Stimulated activated CD4-positive, alpha-beta T cell treated with anti-CD3 and anti-CD28 coated beads, Interleukin-12 subunit alpha, Interleukin-12 subunit beta, amount 100 ng/mL, for 4 hours (primary cell): Measurements from ENCODE around the gene EIF4A3.
A peak's percentile ranks its signal among the peaks of the same experiment; 100 is the strongest.

Source experiments
- DNase-seq: peaks from one replicate; pipeline ENCODE4 v3.0.0-alpha.2; 2020

EIF4A3 gene

DNA sequence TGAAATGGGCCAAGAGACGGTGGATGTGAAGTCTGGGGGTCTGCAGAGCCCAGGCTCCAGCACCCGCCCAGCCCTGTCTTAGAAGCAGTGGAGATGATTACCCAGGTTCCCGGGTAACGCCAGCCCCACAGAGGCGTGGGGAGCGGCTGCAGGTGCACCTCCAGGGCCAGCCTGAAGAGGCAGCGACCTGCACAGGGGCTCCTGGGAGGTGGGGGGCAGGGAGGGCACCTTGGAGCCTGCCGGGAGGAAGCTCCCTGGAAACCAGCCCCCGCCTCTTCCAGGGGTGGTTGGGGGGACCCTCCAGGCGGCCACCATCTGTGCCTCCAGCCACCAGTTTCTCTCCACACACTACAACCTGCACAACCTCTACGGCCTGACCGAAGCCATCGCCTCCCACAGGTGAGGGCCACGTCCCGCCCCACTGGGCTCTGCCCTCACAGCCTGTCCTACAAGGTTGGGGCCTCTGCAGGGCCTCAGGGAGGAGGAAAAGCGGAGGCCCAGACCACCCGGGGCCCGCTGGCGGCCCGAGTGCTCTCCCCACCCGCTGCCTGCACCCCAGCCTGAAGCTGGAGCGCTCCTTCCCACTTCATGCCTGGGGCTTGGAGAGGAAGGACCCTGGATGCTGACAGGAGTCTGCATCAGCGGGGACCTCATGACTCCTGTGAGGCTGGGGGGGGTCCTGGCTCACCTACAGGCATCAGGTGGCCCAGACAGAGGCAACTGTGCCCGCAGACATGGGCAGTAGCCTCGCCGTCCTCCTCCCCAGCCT, 35.0 kb downstream of the EIF4A3 start:
- DNase-seq, result no peak

GRCh38 chr17:80110927-80111701, 35.8 kb downstream of the EIF4A3 start:
- DNase-seq, result no peak

DNA sequence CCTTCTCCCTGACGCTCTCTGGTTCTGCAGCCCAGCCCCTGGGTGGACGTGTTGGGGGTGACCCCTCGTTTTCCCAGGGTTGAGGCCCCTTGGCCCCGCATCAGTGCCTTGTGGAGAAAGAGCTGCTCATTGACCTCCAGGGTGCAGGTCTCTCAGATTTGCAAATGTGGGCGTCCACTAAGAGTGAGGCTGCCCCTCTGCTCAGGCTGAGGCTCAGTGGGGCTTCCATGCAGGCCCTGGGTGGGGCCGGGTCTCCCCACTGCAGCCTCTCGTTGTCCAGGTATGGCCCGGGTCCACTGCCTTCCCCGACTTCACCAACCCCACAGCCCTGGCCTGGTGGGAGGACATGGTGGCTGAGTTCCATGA, 36.5 kb downstream of the EIF4A3 start:
- no peak for DNase-seq

- no peak for DNase-seq
Observed at GRCh38 chr17:80109713-80110446, 37.0 kb downstream of the EIF4A3 start.

- DNase-seq, result no peak
Observed at GRCh38 chr17:80109066-80109660, 37.8 kb downstream of the EIF4A3 start.

DNA sequence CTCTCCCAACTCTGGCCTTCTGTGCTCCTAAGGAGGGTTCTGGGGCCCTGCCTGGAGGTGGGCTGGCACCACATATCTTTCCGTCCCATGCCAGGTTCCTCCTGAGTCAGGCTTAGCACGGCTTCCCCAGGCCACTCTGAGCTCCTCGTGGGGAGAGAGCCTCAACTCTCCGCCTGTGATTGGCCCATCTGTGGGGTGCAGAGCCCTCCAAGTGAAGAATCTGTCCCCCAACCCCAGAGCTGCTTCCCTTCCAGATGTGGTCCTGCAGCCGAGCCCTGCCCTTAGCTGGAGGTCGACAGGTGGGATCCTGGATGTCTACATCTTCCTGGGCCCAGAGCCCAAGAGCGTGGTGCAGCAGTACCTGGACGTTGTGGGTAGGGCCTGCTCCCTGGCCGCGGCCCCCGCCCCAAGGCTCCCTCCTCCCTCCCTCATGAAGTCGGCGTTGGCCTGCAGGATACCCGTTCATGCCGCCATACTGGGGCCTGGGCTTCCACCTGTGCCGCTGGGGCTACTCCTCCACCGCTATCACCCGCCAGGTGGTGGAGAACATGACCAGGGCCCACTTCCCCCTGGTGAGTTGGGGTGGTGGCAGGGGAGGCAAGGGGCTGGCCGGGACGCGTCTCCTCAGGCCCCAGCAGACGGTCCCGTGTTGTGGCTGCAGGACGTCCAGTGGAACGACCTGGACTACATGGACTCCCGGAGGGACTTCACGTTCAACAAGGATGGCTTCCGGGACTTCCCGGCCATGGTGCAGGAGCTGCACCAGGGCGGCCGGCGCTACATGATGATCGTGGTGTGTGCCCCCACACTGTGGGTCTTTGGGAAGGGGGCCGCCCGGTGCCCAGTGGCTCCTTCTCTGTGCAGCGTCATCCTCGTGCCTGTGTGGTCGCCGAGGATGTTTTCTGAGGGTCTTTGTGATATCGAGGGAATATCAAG, 38.6 kb downstream of the EIF4A3 start:
- DNase-seq, result no peak

DNA sequence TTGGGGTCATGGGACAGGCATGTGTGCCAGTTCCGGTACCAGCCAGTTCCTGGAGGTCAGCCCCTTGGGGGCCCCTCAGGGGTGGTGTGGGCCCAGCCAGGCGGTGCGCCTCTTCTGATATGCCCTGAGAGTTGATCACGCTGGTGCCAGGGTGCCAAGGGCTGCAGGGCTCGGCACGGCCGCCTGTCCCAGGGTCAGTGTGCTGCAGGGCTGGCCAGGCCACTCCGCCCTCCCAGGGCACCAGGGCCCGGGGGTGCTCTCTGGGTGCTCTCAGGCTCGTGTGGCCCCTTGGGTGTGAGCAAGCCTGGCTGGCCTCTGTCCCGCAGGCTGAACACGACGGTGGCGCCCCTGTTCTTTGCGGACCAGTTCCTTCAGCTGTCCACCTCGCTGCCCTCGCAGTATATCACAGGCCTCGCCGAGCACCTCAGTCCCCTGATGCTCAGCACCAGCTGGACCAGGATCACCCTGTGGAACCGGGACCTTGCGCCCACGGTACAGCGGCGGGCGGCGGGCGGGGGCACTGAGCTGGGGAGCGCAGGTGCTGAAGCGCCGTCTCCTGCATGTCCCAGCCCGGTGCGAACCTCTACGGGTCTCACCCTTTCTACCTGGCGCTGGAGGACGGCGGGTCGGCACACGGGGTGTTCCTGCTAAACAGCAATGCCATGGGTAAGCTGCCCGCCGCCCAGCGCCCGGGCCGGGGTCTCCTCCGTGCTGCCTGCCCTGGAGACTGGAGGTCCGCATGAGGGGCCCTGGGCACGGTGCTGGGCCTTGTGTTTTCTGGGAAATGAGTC, 39.5 kb downstream of the EIF4A3 start:
- no peak for DNase-seq

DNA sequence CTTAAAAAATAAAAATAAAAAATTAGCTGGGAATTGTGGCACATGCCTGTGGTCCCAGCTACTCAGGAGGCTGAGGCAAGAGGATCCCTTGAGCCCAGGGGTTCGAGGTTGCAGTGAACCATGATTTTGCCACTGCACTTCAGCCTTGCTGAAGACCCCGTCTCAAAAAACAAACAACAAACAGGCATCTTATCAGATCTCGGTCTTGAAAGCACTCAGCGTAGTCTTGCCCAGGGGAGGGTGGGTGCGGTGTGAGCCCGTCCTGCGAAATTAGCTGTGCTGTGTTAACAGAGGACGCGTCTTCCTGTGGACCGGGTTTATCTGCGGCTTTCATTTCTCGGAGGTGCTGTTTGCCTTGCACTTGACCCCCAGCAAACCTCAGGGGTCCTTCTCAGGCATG, 40.2 kb downstream of the EIF4A3 start:
- DNase-seq, result no peak

- no peak for DNase-seq
Observed at GRCh38 chr17:80106176-80106575, 40.8 kb downstream of the EIF4A3 start.

DNA sequence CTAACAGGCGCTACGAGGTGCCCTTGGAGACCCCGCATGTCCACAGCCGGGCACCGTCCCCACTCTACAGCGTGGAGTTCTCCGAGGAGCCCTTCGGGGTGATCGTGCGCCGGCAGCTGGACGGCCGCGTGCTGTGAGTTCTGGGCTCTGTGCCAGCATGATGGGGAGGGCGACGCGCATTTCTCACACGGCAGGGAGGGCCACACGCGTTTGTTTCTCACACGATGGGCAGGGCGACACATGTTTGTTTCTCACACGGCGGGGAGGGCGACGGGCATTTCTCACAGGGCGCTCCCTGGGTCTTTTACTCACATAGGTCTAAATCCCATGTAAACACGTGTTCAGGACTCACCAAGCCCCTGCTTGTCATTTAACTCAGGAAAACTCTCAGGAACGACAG, 41.2 kb downstream of the EIF4A3 start:
- DNase-seq, result no peak

GRCh38 chr17:80104956-80105375, 42.0 kb downstream of the EIF4A3 start:
- no peak for DNase-seq

DNA sequence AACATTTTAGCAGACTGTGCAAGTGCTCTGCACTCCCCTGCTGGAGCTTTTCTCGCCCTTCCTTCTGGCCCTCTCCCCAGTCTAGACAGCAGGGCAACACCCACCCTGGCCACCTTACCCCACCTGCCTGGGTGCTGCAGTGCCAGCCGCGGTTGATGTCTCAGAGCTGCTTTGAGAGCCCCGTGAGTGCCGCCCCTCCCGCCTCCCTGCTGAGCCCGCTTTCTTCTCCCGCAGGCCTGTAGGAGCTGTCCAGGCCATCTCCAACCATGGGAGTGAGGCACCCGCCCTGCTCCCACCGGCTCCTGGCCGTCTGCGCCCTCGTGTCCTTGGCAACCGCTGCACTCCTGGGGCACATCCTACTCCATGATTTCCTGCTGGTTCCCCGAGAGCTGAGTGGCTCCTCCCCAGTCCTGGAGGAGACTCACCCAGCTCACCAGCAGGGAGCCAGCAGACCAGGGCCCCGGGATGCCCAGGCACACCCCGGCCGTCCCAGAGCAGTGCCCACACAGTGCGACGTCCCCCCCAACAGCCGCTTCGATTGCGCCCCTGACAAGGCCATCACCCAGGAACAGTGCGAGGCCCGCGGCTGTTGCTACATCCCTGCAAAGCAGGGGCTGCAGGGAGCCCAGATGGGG, 42.5 kb downstream of the EIF4A3 start:
- DNase-seq, result no peak

GRCh38 chr17:80103449-80104085, 43.4 kb downstream of the EIF4A3 start:
- DNase-seq, result no peak

DNA sequence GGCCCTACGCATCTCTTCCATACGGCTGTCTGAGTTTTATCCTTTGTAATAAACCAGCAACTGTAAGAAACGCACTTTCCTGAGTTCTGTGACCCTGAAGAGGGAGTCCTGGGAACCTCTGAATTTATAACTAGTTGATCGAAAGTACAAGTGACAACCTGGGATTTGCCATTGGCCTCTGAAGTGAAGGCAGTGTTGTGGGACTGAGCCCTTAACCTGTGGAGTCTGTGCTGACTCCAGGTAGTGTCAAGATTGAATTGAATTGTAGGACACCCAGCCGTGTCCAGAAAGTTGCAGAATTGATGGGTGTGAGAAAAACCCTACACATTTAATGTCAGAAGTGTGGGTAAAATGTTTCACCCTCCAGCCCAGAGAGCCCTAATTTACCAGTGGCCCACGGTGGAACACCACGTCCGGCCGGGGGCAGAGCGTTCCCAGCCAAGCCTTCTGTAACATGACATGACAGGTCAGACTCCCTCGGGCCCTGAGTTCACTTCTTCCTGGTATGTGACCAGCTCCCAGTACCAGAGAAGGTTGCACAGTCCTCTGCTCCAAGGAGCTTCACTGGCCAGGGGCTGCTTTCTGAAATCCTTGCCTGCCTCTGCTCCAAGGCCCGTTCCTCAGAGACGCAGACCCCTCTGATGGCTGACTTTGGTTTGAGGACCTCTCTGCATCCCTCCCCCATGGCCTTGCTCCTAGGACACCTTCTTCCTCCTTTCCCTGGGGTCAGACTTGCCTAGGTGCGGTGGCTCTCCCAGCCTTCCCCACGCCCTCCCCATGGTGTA, 44.1 kb downstream of the EIF4A3 start:
- DNase-seq, result no peak

DNA sequence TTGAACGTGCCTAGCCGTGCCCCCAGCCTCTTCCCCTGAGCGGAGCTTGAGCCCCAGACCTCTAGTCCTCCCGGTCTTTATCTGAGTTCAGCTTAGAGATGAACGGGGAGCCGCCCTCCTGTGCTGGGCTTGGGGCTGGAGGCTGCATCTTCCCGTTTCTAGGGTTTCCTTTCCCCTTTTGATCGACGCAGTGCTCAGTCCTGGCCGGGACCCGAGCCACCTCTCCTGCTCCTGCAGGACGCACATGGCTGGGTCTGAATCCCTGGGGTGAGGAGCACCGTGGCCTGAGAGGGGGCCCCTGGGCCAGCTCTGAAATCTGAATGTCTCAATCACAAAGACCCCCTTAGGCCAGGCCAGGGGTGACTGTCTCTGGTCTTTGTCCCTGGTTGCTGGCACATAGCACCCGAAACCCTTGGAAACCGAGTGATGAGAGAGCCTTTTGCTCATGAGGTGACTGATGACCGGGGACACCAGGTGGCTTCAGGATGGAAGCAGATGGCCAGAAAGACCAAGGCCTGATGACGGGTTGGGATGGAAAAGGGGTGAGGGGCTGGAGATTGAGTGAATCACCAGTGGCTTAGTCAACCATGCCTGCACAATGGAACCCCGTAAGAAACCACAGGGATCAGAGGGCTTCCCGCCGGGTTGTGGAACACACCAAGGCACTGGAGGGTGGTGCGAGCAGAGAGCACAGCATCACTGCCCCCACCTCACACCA, 44.8 kb downstream of the EIF4A3 start:
- peak; percentile 23 for DNase-seq

GRCh38 chr17:80101011-80101945, 45.6 kb downstream of the EIF4A3 start, which contains the start of gene GAA:
TSS of gene GAA (plus strand) at chr17:80101581. CDS start at chr17:80104587, 3,006 bp downstream.
- peak; percentile 87 for DNase-seq

- DNase-seq, result no peak
Observed at GRCh38 chr17:80100035-80100323, 46.9 kb downstream of the EIF4A3 start.
